Panc1 (cell line): Measurements from ENCODE around the gene SLC9A4.

ENCODE experiments used
- POLR2AphosphoS5 ChIP-seq: IDR thresholded peaks from 2 replicates; pipeline ENCODE4 v1.6.1; 2012; ENCODE audit warnings: mild to moderate bottlenecking, low read depth, low read length, moderate library complexity
- TCF7L2 ChIP-seq: IDR thresholded peaks from 2 replicates; pipeline ENCODE4 v1.6.1; 2011; ENCODE audit warnings: mild to moderate bottlenecking, low read depth, low read length, inconsistent platforms
- TF ChIP-seq, protein P1 (sequence below): fragments of 450-650 bp; IDR thresholded peaks from 2 replicates; pipeline ENCODE4 v1.5.1; 2017; ENCODE audit warnings: mild to moderate bottlenecking

DNA sequence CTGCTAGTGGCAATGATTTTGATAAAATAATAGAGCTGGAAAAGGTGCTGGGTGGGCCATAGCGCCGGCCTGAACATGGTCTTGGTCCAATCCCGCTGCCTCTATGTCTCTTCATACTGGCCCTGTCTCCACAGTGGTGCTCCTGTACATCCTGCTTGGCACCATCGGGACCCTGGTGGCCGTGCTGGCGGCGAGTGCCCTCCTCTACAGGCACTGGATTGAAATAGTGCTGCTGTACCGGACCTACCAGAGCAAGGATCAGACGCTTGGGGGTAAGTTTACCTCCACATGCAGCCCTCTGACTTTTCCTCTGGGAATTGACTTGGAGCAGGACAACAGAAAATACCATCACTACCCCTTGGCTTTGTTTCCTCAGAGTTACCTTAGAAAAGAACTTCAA is 26.1 kb upstream of the SLC9A4 start:
- TF ChIP-seq, protein P1, sequence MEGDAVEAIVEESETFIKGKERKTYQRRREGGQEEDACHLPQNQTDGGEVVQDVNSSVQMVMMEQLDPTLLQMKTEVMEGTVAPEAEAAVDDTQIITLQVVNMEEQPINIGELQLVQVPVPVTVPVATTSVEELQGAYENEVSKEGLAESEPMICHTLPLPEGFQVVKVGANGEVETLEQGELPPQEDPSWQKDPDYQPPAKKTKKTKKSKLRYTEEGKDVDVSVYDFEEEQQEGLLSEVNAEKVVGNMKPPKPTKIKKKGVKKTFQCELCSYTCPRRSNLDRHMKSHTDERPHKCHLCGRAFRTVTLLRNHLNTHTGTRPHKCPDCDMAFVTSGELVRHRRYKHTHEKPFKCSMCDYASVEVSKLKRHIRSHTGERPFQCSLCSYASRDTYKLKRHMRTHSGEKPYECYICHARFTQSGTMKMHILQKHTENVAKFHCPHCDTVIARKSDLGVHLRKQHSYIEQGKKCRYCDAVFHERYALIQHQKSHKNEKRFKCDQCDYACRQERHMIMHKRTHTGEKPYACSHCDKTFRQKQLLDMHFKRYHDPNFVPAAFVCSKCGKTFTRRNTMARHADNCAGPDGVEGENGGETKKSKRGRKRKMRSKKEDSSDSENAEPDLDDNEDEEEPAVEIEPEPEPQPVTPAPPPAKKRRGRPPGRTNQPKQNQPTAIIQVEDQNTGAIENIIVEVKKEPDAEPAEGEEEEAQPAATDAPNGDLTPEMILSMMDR, result no peak
- TF ChIP-seq POLR2AphosphoS5, result no peak
- no peak for TF ChIP-seq TCF7L2
